Mesenchymal stem cell (in vitro differentiated cells and primary cell): ENCODE results near the gene ALDH4A1.
A peak's percentile ranks its signal among the peaks of the same experiment; 100 is the strongest.

ENCODE experiments used
- DNase-seq: peaks from one replicate; pipeline ENCODE4 v3.0.0-alpha.2; 2013
- H2AFZ ChIP-seq: one replicate; pipeline ENCODE4 v1.6.1; 2013; ENCODE audit warnings: low read depth, mild to moderate bottlenecking, control low read depth, inconsistent platforms, low read length, moderate library complexity
- H2AK5ac ChIP-seq: 2 replicates; pipeline ENCODE4 v1.6.1; 2013; ENCODE audit warnings: low read length, moderate library complexity, mild to moderate bottlenecking, inconsistent platforms; ENCODE audit not compliant: severe bottlenecking
- H2BK120ac ChIP-seq: one replicate; pipeline ENCODE4 v1.6.1; 2013; ENCODE audit warnings: low read depth, mild to moderate bottlenecking, inconsistent platforms, low read length, moderate library complexity
- H2BK12ac ChIP-seq, 2 experiments: one replicate each; pipeline ENCODE4 v1.6.1; 2013; ENCODE audit warnings: inconsistent platforms in 2 of 2, low read length in 2 of 2, mild to moderate bottlenecking in 2 of 2, moderate library complexity in 2 of 2, control low read depth in 1 of 2
- H2BK15ac ChIP-seq: one replicate; pipeline ENCODE4 v1.6.1; 2013; ENCODE audit warnings: mild to moderate bottlenecking, low read depth, inconsistent platforms; ENCODE audit not compliant: poor library complexity, severe bottlenecking
- H2BK5ac ChIP-seq: 2 replicates; pipeline ENCODE4 v1.6.1; 2013; ENCODE audit warnings: low read depth, mild to moderate bottlenecking, low read length, control low read depth, inconsistent platforms; ENCODE audit not compliant: poor library complexity, severe bottlenecking
- H3K14ac ChIP-seq, 2 experiments: one replicate each; pipeline ENCODE4 v1.6.1; 2013; ENCODE audit warnings: inconsistent platforms in 2 of 2, low read length in 2 of 2, control low read depth in 1 of 2, mild to moderate bottlenecking in 1 of 2, moderate library complexity in 1 of 2
- H3K18ac ChIP-seq, 2 experiments: one replicate each; pipeline ENCODE4 v1.6.1; 2013; ENCODE audit warnings: inconsistent platforms in 2 of 2, low read length in 2 of 2, control low read depth in 1 of 2, low read depth in 1 of 2, mild to moderate bottlenecking in 1 of 2
- H3K23ac ChIP-seq, 2 experiments: one replicate each; pipeline ENCODE4 v1.6.1; 2013; ENCODE audit warnings: inconsistent platforms in 2 of 2, low read length in 2 of 2, mild to moderate bottlenecking in 2 of 2, moderate library complexity in 2 of 2, control low read depth in 1 of 2
- H3K27ac ChIP-seq: 2 replicates; pipeline ENCODE4 v1.5.1; 2013; ENCODE audit warnings: mild to moderate bottlenecking, moderate library complexity, low read length, control low read depth, inconsistent platforms; ENCODE audit not compliant: poor library complexity, severe bottlenecking
- H3K27me3 ChIP-seq, 2 experiments: 2 replicates each; pipeline versions ENCODE4 v1.6.1 to v1.7.0; 2013; ENCODE audit warnings: low read length in 2 of 2, mild to moderate bottlenecking in 2 of 2, moderate library complexity in 2 of 2, control low read depth in 1 of 2, inconsistent platforms in 1 of 2; ENCODE audit not compliant: control insufficient read depth in 1 of 2, insufficient read depth in 1 of 2
- H3K36me3 ChIP-seq, 2 experiments: 2 replicates each; pipeline versions ENCODE4 v1.6.1 to v1.7.0; 2013; ENCODE audit warnings: low read length in 2 of 2, control low read depth in 1 of 2, inconsistent platforms in 1 of 2, low read depth in 1 of 2, mild to moderate bottlenecking in 1 of 2; ENCODE audit not compliant: insufficient read depth in 2 of 2, control insufficient read depth in 1 of 2
- H3K4ac ChIP-seq, 2 experiments: one replicate each; pipeline ENCODE4 v1.6.1; 2013; ENCODE audit warnings: inconsistent platforms in 2 of 2, low read length in 2 of 2, mild to moderate bottlenecking in 2 of 2, moderate library complexity in 2 of 2, control low read depth in 1 of 2, low read depth in 1 of 2
- H3K4me1 ChIP-seq: 2 replicates; pipeline ENCODE4 v1.6.1; 2013; ENCODE audit warnings: low read depth, low read length, control low read depth; ENCODE audit not compliant: control insufficient read depth, insufficient read depth
- H3K4me2 ChIP-seq: 2 replicates; pipeline ENCODE4 v1.6.1; 2013; ENCODE audit warnings: low read length, mild to moderate bottlenecking, inconsistent platforms; ENCODE audit not compliant: poor library complexity, severe bottlenecking
- H3K4me3 ChIP-seq, 2 experiments: 2 replicates each; pipeline versions ENCODE4 v1.5.1 to v1.7.0; 2013; ENCODE audit warnings: low read length in 2 of 2, mild to moderate bottlenecking in 2 of 2, control low read depth in 1 of 2, low read depth in 1 of 2; ENCODE audit not compliant: insufficient read depth in 1 of 2
- H3K79me1 ChIP-seq: replicated peaks from 2 replicates; pipeline ENCODE4 v1.6.1; 2013; ENCODE audit warnings: mild to moderate bottlenecking, control low read depth, low read length, inconsistent platforms; ENCODE audit not compliant: poor library complexity, severe bottlenecking
- H3K9ac ChIP-seq: 2 replicates; pipeline ENCODE4 v1.7.0; 2013; ENCODE audit warnings: mild to moderate bottlenecking, low read length, moderate library complexity
- H3K9me3 ChIP-seq: 2 replicates; pipeline ENCODE4 v1.7.0; 2013; ENCODE audit warnings: mild to moderate bottlenecking, low read length; ENCODE audit not compliant: control insufficient read depth
- H4K8ac ChIP-seq: one replicate; pipeline ENCODE4 v1.6.1; 2013; ENCODE audit warnings: inconsistent platforms, mild to moderate bottlenecking, low read length, moderate library complexity
- H4K91ac ChIP-seq: one replicate; pipeline ENCODE4 v1.6.1; 2013; ENCODE audit warnings: mild to moderate bottlenecking, low read length, inconsistent platforms
- WGBS: methylation state at CpG from one replicate; pipeline ENCODE4 v1.1.7; 2013; ENCODE audit warnings: mixed read lengths; 5-methylcytosine and 5-hydroxymethylcytosine counted together

The ALDH4A1 gene

GRCh38 chr1:18932387-18932786 is 30.0 kb upstream of the ALDH4A1 start:
- DNase-seq: peak; percentile 68
- Histone ChIP-seq H3K23ac (no peak overlapping the region), H3K4ac (peak overlapping the region; percentile 18 to 53), H2BK12ac (peak overlapping the region; percentile 43 to 46), H2AK5ac (no peak overlapping the region), H3K14ac (peak overlapping the region in 1 of 2 experiments; percentile 19), H3K79me1 (peaks cover 32% of the 10 kb centered on the region), H3K27me3 (no peaks in the 10 kb centered on the region), H3K27ac (no peak overlapping the region), H3K18ac (peak overlapping the region; percentile 64), H3K9me3 (no peaks in the 10 kb centered on the region), H2BK120ac (peak overlapping the region; percentile 52), H3K4me1 (peaks cover 52% of the 10 kb centered on the region), H4K91ac (peak overlapping the region; percentile 62), H2AFZ (no peak overlapping the region), H2BK15ac (no peak overlapping the region), H3K9ac (no peak overlapping the region), H3K4me3 (no peak overlapping the region), H4K8ac (peak overlapping the region; percentile 66), H2BK5ac (no peak overlapping the region), H3K4me2 (no peak overlapping the region), H3K36me3 (peaks cover 0 to 2% of the 10 kb centered on the region in 2 experiments)
- 59% methylated on average over 5 of the region's 5 CpGs for WGBS

- H2BK12ac ChIP-seq: peak overlapping the region in 1 of 2 experiments; percentile 12
- H2BK15ac ChIP-seq: no peak overlapping the region
- H3K36me3 ChIP-seq: peaks cover 0 to 2% of the 10 kb centered on the region in 2 experiments
- H3K9me3 ChIP-seq: no peaks in the 10 kb centered on the region
- H3K4me1 ChIP-seq: peaks cover 53% of the 10 kb centered on the region
- H3K9ac ChIP-seq: no peak overlapping the region
- H2BK120ac ChIP-seq: no peak overlapping the region
- H3K27me3 ChIP-seq: no peaks in the 10 kb centered on the region
- no peak overlapping the region for H3K4me3 ChIP-seq
- no peak overlapping the region for H4K8ac ChIP-seq
- H3K4ac ChIP-seq: peak overlapping the region in 1 of 2 experiments; percentile 3
- H3K18ac ChIP-seq: no peak overlapping the region
- 86% methylated on average over 8 of the region's 10 CpGs for WGBS
- H2AK5ac ChIP-seq: no peak overlapping the region
- H2AFZ ChIP-seq: no peak overlapping the region
- no peak overlapping the region for H3K27ac ChIP-seq
- no peak overlapping the region for H3K4me2 ChIP-seq
- peak overlapping the region in 1 of 2 experiments; percentile 71 for H3K14ac ChIP-seq
- H2BK5ac ChIP-seq: no peak overlapping the region
- H3K79me1 ChIP-seq: peaks cover 32% of the 10 kb centered on the region
- H4K91ac ChIP-seq: no peak overlapping the region
- H3K23ac ChIP-seq: no peak overlapping the region
- no peak for DNase-seq
Measured at GRCh38 chr1:18931730-18932129, 29.4 kb upstream of the ALDH4A1 start.

- Histone ChIP-seq H3K36me3 (no peaks in the 10 kb centered on the region), H3K9me3 (no peaks in the 10 kb centered on the region), H3K4me1 (peaks cover 56% of the 10 kb centered on the region), H3K18ac (peak overlapping the region; percentile 34 to 86), H3K14ac (no peak overlapping the region), H3K27me3 (no peaks in the 10 kb centered on the region), H2BK15ac (no peak overlapping the region), H3K27ac (no peak overlapping the region), H3K4me3 (no peak overlapping the region), H3K4ac (peak overlapping the region; percentile 42 to 66), H2BK5ac (no peak overlapping the region), H4K91ac (peak overlapping the region; percentile 16), H3K79me1 (peaks cover 26% of the 10 kb centered on the region), H4K8ac (no peak overlapping the region), H3K9ac (no peak overlapping the region), H2AFZ (no peak overlapping the region), H2AK5ac (no peak overlapping the region), H3K4me2 (no peak overlapping the region), H2BK12ac (peak overlapping the region in 1 of 2 experiments; percentile 95), H2BK120ac (no peak overlapping the region), H3K23ac (no peak overlapping the region)
- DNase-seq: peak; percentile 96
- 32% methylated on average over 7 of the region's 7 CpGs for WGBS
Measured at GRCh38 chr1:18929686-18930085, 27.3 kb upstream of the ALDH4A1 start.

GRCh38 chr1:18928985-18929384 is 26.6 kb upstream of the ALDH4A1 start:
- H3K4me2 ChIP-seq: no peak overlapping the region
- H3K18ac ChIP-seq: peak overlapping the region; percentile 14 to 86
- H3K9ac ChIP-seq: no peak overlapping the region
- peaks cover 25% of the 10 kb centered on the region for H3K79me1 ChIP-seq
- no peak overlapping the region for H2AFZ ChIP-seq
- H3K36me3 ChIP-seq: no peaks in the 10 kb centered on the region
- peak overlapping the region; percentile 86 for H2AK5ac ChIP-seq
- H3K9me3 ChIP-seq: no peaks in the 10 kb centered on the region
- peaks cover 61% of the 10 kb centered on the region for H3K4me1 ChIP-seq
- no peak overlapping the region for H2BK5ac ChIP-seq
- peak overlapping the region; percentile 83 for H2BK15ac ChIP-seq
- H2BK120ac ChIP-seq: peak overlapping the region; percentile 66
- peak overlapping the region; percentile 16 for H4K91ac ChIP-seq
- WGBS: 92% methylated on average over 6 of the region's 6 CpGs
- no peaks in the 10 kb centered on the region for H3K27me3 ChIP-seq
- no peak overlapping the region for H3K4me3 ChIP-seq
- H3K23ac ChIP-seq: peak overlapping the region in 1 of 2 experiments; percentile 6
- DNase-seq: no peak
- H3K27ac ChIP-seq: no peak overlapping the region
- H3K14ac ChIP-seq: peak overlapping the region in 1 of 2 experiments; percentile 44
- peak overlapping the region in 1 of 2 experiments; percentile 66 for H3K4ac ChIP-seq
- peak overlapping the region; percentile 60 to 95 for H2BK12ac ChIP-seq
- H4K8ac ChIP-seq: no peak overlapping the region
